Measurements from ENCODE around the gene SPANXN2.
"Not testable (repeated sequence)": the region's sequence is repeated elsewhere in the genome, so short reads cannot be mapped to it uniquely, and the experiment has no call there.

Gene SPANXN2

GRCh38 chrX:143720652-143721051 lies at the start of gene SPANXN2:
TSS of gene SPANXN2 (minus strand) at chrX:143720752. CDS start at chrX:143720668, 84 bp downstream.
- DNase-seq, result not testable (repeated sequence)

GRCh38 chrX:143768976-143769375 lies 48.4 kb upstream of the SPANXN2 start:
- DNase-seq, result no peak

- DNase-seq, result not testable (repeated sequence)
Measured at GRCh38 chrX:143767789-143768188, 47.2 kb upstream of the SPANXN2 start.

GRCh38 chrX:143757887-143758286 lies 37.3 kb upstream of the SPANXN2 start:
- DNase-seq, result no peak

GRCh38 chrX:143757375-143757774 lies 36.8 kb upstream of the SPANXN2 start:
- DNase-seq, result no peak

GRCh38 chrX:143754183-143754582 lies 33.6 kb upstream of the SPANXN2 start:
- no peak for DNase-seq

- no peak for DNase-seq
Measured at GRCh38 chrX:143733866-143734265, 13.3 kb upstream of the SPANXN2 start.

- DNase-seq, result no peak
Measured at GRCh38 chrX:143726296-143726695, 5.7 kb upstream of the SPANXN2 start.

- DNase-seq, result no peak
Measured at GRCh38 chrX:143701460-143701859, 19.1 kb downstream of the SPANXN2 start.

- no peak for DNase-seq
Measured at GRCh38 chrX:143694885-143695284, 25.7 kb downstream of the SPANXN2 start.

GRCh38 chrX:143683486-143683885 lies 37.1 kb downstream of the SPANXN2 start:
- no peak for DNase-seq

- no peak for DNase-seq
Measured at GRCh38 chrX:143674926-143675325, 45.6 kb downstream of the SPANXN2 start.

- DNase-seq, result no peak
Measured at GRCh38 chrX:143669395-143669794, 51.2 kb downstream of the SPANXN2 start.

GRCh38 chrX:143664302-143664701 lies 56.2 kb downstream of the SPANXN2 start:
- no peak for DNase-seq

- DNase-seq, result no peak
Measured at GRCh38 chrX:143663755-143664154, 56.8 kb downstream of the SPANXN2 start.

Measured in CD4-positive, alpha-beta T cell treated with Interferon gamma for 1 hour (primary cell).